ENCODE results near the gene XPO4. TPM values are rescaled to one million over a fixed set of nuclear protein-coding genes. Genes with fewer than 3 reads are reported as not detected.
A peak's percentile ranks its signal among the peaks of the same experiment; 100 is the strongest.
"Not testable (repeated sequence)": the region's sequence is repeated elsewhere in the genome, so short reads cannot be mapped to it uniquely, and the experiment has no call there.

The XPO4 gene
- total and polyA plus RNA-seq, 2 of the 13 experiments (the other 11 are each of a cell fraction or from before 2014, with no cell fraction given): 8.4 to 24.8 TPM

DNA sequence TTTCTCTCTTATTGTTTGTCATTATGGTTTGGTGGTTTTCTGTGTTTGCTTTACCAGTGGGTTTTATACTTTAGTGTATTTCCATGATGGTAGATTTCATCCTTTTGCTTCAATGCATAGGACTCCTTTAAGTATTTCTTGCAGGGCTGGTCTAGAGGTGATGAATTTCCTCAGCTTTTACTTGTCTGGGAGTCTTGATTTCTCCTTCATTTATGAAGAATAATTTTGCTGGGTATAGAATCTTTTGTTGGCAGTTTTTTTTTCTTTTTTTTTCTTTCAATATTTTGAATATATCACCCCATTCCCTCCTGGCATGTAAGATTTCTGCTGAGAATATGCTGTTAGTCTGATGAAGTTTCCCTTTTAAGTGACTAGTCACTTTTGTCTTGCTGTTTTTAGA, 148.5 kb downstream of the XPO4 start:
- no peak for FAIRE-seq
- no TSS peak for BruUV-seq (replicated peaks)
- H3K36me3 ChIP-seq (replicated peaks in 1 of 2; ENCODE audit: control insufficient read depth in 1 of 2, insufficient read depth in 2 of 2, low read length in 2 of 2): no peaks in the 10 kb centered on the region; a peak in 1 of 5 replicates

DNA sequence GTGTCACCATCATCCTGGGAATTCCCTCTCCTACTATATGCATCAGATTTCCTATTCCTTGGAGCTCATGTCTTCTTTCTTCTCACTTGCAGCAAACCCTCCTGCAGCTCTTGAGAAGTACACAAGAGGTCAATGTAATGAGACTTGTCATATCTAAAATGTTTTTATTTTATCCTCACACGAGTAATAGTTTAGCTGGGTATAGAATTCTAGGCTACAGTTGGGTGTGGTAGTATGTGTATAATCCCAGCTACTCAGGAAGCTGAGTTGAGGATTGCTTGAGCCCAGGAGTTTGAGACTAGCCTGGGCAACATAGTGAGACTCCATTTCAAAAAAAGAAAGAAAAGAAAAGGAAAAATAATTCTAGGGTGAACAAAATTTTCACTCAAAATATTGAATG, 153.2 kb downstream of the XPO4 start:
- ChIA-PET CTCF (ENCODE audit: low intra/inter-chr PET ratio, low total read pairs) (no interaction called here), POLR2A (no interaction called here)
- ATAC-seq: no peak
- 88% methylated on average over 1 of the region's 1 CpG for WGBS (ENCODE audit: low lambda C conversion rate)
- intact Hi-C loops (cut with micrococcal nuclease; ENCODE audit: unreplicated experiment): no loop called here
- Histone ChIP-seq H3K9me3 (ENCODE audit: low read length) (peaks cover 34% of the 10 kb centered on the region), H3K4me2 (ENCODE audit: low read depth, low read length) (no peak overlapping the region), H3K4me3 (replicated peaks in 1 of 3; ENCODE audit: insufficient read depth in 1 of 3, low read depth in 2 of 3, low read length in 3 of 3) (no peak overlapping the region), H3K36me3 (replicated peaks in 1 of 2; ENCODE audit: control insufficient read depth in 1 of 2, insufficient read depth in 2 of 2, low read length in 2 of 2) (no peaks in the 10 kb centered on the region; a peak in 1 of 5 replicates), H2AFZ (ENCODE audit: low read length) (no peak overlapping the region), H4K20me1 (ENCODE audit: insufficient read depth, low read length) (no peaks in the 10 kb centered on the region), H3K27ac (ENCODE audit: extremely low read length, insufficient read depth, low read length) (no peak overlapping the region), H3K9ac (ENCODE audit: insufficient read depth, low read depth, low read length) (no peak overlapping the region), H3K79me2 (ENCODE audit: insufficient read depth, low read length) (no peaks in the 10 kb centered on the region), H3K4me1 (ENCODE audit: insufficient read depth, low read length) (no peaks in the 10 kb centered on the region), H3K27me3 (ENCODE audit: control insufficient read depth in 1 of 2, insufficient read depth in 2 of 2, low read length in 2 of 2) (no peaks in the 10 kb centered on the region)
- no TSS peak for BruUV-seq (replicated peaks)
- in situ Hi-C loops (cut with HindIII; ENCODE audit: extremely low pct_ligation_motif_present, low pct_unique_long_range_greater_than_20kb): no loop called here
- no peak for DNase-seq (ENCODE audit: low spot score)
- TF ChIP-seq ZFP1 (CRISPR knock-in tag; IDR thresholded peaks at IDR 0.05) (peak; percentile 97), ZNF781 (CRISPR knock-in tag; IDR thresholded peaks at IDR 0.05; ENCODE audit: borderline replicate concordance, not compliant biosample characterization) (no peak)
- FAIRE-seq: no peak

More for the DNA sequence above, 148.5 kb downstream of the XPO4 start:
- DNase-seq (ENCODE audit: low spot score) (no peak), ATAC-seq (no peak)
- Histone ChIP-seq H3K4me1 (ENCODE audit: insufficient read depth, low read length) (no peaks in the 10 kb centered on the region), H3K4me2 (ENCODE audit: low read depth, low read length) (no peak overlapping the region), H2AFZ (ENCODE audit: low read length) (no peak overlapping the region), H3K27ac (ENCODE audit: extremely low read length, insufficient read depth, low read length) (no peak overlapping the region), H3K79me2 (ENCODE audit: insufficient read depth, low read length) (no peaks in the 10 kb centered on the region), H3K9me3 (ENCODE audit: low read length) (peaks cover 39% of the 10 kb centered on the region), H3K9ac (ENCODE audit: insufficient read depth, low read depth, low read length) (no peak overlapping the region), H4K20me1 (ENCODE audit: insufficient read depth, low read length) (no peaks in the 10 kb centered on the region), H3K4me3 (replicated peaks in 1 of 3; ENCODE audit: insufficient read depth in 1 of 3, low read depth in 2 of 3, low read length in 3 of 3) (no peak overlapping the region), H3K27me3 (ENCODE audit: control insufficient read depth in 1 of 2, insufficient read depth in 2 of 2, low read length in 2 of 2) (no peaks in the 10 kb centered on the region)
- ChIA-PET POLR2A (no interaction called here), CTCF (ENCODE audit: low intra/inter-chr PET ratio, low total read pairs) (no interaction called here)
- TF ChIP-seq SMAD3 (CRISPR knock-in tag; IDR thresholded peaks at IDR 0.05): no peak
- no peak for TF ChIP-seq ZFP36L1 (CRISPR knock-in tag; IDR thresholded peaks at IDR 0.05)
- no peak for TF ChIP-seq ZFY (CRISPR knock-in tag; IDR thresholded peaks at IDR 0.05)
- TF ChIP-seq NCOA2 (CRISPR knock-in tag; IDR thresholded peaks at IDR 0.05): no peak
- no peak for TF ChIP-seq ARNT (IDR thresholded peaks at IDR 0.05)
- TF ChIP-seq KLF12 (CRISPR knock-in tag; IDR thresholded peaks at IDR 0.05; ENCODE audit: borderline replicate concordance): no peak
- no peak for TF ChIP-seq MXD4 (CRISPR knock-in tag; IDR thresholded peaks at IDR 0.05)
- no peak for TF ChIP-seq RARG (CRISPR knock-in tag; IDR thresholded peaks at IDR 0.05; ENCODE audit: low read depth)
- TF ChIP-seq KDM3A (CRISPR knock-in tag; IDR thresholded peaks at IDR 0.05; ENCODE audit: low read depth): no peak
- in situ Hi-C loops (cut with HindIII; ENCODE audit: extremely low pct_ligation_motif_present, low pct_unique_long_range_greater_than_20kb): no loop called here
- intact Hi-C loops (cut with micrococcal nuclease; ENCODE audit: unreplicated experiment): no loop called here

DNA sequence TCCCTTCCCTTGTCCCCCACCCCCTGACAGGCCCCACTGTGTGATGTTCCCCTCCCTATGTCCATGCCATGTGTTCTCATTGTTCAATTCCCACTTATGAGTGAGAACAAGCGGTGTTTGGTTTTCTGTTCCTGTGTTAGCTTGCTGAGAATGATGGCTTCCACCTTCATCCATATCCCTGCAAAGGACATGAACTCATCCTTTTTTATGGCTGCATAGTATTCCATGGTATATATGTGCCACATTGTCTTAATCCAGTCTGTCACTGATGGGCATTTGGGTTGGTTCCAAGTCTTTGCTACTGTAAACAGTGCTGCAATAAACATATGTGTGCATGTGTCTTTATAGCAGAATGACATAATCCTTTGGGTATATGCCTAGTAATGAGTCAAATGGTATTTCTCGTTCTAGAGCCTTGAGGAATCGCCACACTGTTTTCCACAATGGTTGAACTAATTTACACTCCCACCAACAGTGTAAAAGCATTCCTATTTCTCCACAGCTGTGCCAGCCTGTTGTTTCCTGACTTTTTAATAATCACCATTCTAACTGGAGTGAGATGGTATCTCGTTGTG, 158.6 kb downstream of the XPO4 start:
- H3K9ac ChIP-seq (ENCODE audit: insufficient read depth, low read depth, low read length); in situ Hi-C loops (cut with HindIII; ENCODE audit: extremely low pct_ligation_motif_present, low pct_unique_long_range_greater_than_20kb); H3K4me2 ChIP-seq (ENCODE audit: low read depth, low read length); ATAC-seq; H3K79me2 ChIP-seq (ENCODE audit: insufficient read depth, low read length); H3K9me3 ChIP-seq (ENCODE audit: low read length); H3K27me3 ChIP-seq (ENCODE audit: control insufficient read depth in 1 of 2, insufficient read depth in 2 of 2, low read length in 2 of 2); H4K20me1 ChIP-seq (ENCODE audit: insufficient read depth, low read length); intact Hi-C loops (cut with micrococcal nuclease; ENCODE audit: unreplicated experiment); H3K4me3 ChIP-seq (replicated peaks in 1 of 3; ENCODE audit: insufficient read depth in 1 of 3, low read depth in 2 of 3, low read length in 3 of 3); BruUV-seq (replicated peaks); DNase-seq (ENCODE audit: low spot score); H3K4me1 ChIP-seq (ENCODE audit: insufficient read depth, low read length); POLR2A ChIA-PET; H3K27ac ChIP-seq (ENCODE audit: extremely low read length, insufficient read depth, low read length); FAIRE-seq; CTCF ChIA-PET (ENCODE audit: low intra/inter-chr PET ratio, low total read pairs); H3K36me3 ChIP-seq (replicated peaks in 1 of 2; ENCODE audit: control insufficient read depth in 1 of 2, insufficient read depth in 2 of 2, low read length in 2 of 2); H2AFZ ChIP-seq (ENCODE audit: low read length): not testable (repeated sequence)
- WGBS (ENCODE audit: low lambda C conversion rate): 98% methylated on average over 4 of the region's 4 CpGs

All from HepG2 (cell line).